Measurements from ENCODE around the gene GRM6.

GRM6 gene

DNA sequence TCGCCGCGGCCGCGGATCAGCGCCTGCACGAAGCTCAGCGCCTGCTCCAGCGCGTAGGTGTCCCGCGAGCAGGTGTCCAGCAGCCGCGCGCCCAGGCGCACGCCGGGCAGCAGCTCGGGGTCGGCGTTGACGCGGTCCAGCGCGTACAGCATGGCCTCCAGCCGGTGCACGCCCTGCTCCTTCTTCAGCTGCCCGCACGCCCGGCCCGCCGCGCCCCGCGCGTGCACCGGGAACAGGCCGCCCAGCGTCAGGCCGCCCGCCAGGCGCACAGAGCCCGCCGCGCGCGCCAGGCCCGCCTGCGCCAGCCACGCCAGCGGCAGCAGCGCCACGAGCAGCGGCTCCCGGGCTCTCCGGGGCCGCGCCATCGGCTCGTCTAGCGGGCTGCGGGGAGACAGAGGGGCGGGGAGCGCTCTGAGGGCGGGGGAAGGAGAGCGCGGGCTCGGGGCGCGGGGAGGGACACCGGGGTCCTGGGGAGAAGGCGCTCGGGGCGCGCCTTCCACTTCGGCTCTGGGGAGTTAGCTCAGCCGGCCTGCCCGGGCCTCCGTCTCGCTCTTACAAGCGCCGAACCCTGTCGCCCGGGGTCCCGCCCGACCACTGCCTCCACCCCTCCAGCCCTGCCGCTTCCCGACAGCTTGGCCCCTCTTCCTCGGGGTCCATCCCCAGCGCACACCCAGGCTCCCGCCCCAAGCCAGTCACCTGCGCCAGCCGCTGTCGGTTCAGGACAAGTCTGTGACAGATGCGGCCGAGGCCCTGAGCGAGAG lies at the start of gene GRM6:
Gene GRM6 (minus strand): TSS at position 741 of the 761 bp plus-strand sequence. CDS start 376 bp downstream, at position 365.
- DNase-seq = no peak

DNA sequence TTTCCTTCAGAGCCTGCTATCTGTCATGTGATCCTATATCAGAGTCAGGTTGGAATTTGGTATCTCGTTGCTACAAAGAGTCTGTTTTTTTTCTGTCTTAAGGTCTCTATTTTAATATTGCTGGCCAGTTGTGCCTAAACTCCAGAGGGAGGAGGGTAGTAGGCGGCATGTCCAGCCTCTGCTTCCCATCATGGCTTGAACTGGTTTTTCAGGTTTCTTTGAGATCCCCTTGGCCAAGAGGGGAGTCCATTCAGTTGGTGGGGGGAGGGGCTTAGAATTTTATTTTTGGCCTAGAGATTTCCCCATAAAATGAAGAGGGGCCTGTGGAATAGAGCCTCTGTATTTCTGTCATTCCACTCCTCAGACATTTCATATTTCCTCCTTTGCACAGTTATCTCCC lies 49.6 kb upstream of the GRM6 start:
- DNase-seq = no peak

DNA sequence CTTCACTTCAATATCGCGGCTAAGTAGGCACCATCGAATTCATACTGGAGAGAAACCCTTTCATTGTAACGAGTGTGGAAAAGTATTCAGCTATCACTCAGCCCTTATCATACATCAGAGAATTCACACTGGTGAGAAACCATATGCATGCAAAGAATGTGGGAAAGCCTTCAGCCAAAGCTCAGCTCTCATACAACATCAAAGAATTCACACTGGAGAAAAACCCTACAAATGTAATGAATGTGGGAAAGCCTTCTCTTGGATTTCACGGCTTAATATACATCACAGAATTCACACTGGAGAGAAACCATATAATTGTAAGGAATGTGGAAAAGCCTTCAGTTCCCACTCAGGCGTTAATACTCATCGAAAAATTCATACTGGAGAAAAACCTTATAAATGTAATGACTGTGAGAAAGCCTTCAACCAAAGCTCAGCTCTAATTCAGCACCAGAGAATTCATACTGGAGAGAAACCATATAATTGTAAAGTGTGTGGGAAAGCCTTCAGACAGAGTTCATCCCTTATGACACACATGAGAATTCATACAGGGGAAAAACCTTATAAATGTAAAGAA lies 38.0 kb upstream of the GRM6 start:
- DNase-seq = no peak

DNA sequence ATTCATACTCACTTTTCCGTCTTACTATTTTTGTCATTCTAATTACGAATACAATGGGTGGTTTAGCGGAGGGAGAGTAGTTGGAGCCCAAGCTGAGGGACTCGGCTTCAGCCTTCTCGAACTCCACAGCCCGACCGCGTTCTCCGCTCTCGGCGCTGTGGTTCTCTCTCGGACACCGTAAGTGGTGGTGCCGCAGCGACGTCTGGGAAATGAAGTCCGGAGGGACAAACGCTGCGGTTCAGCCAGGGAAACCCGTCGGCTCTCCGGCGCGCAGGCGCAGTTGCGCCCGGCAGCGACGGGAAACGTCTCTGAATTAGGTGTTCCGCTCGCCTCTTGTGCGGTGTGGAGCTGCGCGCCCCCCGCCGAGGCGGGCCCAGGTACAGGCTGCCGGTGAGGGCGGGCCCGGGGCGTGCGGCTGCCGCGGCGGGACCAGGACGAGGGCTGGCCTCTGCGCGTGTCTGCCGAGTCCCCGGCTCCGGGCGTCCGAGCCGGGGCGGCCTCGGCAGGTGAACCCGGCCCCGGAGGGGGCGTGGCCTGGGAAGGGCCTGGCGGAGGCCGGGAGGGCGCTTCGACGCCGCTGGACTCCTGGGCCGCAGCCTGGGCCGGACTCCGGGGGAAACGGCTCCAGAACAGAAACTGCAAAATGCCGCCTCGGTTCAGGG lies 28.5 kb upstream of the GRM6 start, which contains the start of gene ZNF879:
Gene ZNF879 (plus strand): TSS at position 277 of the 662 bp plus-strand sequence. CDS start 1,201 bp downstream, outside the sequence.
- peak; percentile 70 for DNase-seq

DNA sequence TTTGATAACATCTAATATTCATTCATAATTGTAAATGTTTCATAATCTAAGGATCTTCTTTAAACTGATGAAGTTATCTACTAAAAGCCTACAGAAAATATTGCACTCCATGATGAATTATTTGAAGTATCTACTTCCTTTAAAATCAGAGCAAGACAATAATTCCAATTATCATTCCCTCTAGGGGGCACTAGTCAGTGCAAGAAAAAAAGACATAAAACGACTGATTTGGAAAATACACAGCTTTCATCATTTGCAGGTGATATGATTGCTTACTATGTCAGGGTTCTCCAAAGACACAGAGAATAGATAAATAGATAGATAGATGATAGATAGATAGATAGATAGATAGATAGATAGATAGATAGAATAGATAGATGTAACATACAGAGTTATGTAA lies 13.5 kb upstream of the GRM6 start:
- DNase-seq = no peak

DNA sequence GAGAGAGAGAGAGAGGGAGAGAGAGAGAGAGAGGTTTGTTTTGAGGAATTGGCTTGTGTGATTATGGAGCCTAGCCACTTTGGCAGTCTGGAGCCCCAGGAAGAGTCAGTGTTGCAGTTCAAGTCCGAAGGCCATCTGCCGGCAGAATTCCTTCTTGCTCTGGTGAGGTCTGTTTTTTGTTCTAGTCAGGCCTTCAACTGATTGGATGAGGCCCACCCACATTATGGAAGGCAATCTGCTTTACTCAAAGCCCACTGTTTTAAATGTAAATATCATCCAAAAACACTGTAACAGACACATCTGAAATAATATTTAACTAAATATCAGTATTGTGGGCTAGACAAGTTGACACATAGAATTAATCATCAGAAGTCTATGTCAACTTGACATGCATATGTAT lies 11.4 kb upstream of the GRM6 start:
- DNase-seq = no peak

DNA sequence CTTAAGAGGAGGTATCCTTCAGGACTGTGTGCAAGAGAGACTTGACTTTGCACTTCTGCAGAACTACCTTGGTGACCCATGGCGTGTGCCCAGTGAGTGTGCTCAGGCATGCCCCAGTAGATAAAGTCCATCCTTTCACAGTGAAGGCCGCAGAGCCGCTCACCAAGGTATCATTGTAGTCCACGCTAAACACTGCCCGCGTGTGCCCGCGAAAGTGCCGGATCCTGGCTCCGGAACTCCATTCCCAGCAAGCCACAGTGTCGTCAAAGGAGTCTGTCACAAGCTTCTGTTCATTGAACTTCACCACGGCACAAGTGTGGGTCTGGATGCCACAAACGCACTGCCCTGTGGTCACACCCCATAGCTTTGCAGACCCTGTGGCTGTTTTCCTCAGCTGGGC lies 3.3 kb upstream of the GRM6 start:
- DNase-seq = no peak

DNA sequence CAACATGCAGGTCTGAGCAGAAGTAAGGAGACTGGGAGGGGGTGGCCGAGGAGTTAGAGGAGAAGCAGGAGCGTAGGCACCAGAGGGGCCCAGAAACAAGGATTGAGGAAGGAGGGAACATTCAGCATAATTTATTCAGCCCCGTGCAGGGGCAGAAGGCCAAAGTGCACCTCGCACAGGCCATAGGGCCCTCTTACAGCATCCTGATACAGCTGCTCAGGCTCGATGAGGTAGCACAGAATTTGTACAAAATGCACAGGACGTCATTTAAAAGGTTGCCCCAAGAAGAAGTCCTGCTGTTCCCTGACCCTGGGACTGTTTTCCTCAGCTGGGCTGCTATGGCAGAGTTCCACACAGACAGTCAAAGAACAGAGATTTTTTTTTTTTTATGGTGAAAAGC lies 2.1 kb upstream of the GRM6 start:
- DNase-seq = no peak

DNA sequence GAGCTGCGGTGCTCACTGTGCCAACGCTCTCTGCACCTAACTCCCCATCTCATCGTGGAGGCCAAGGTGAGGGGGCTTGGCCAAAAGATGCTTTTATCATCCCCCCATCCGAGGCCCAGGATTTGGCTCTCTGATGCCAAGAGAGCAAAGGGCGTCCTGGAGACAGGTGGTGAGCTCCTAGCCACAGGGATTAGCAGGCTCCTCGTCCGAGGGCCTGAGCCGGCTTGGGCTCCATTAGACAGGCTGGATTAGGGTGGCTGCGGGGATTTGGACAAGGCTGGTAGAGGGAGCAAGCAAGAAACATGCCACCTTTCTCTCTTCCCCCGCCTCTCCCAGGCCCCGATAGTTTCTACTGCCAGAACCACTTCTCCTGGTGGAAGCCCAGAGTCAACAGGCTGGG lies 1.0 kb upstream of the GRM6 start:
- DNase-seq = no peak

DNA sequence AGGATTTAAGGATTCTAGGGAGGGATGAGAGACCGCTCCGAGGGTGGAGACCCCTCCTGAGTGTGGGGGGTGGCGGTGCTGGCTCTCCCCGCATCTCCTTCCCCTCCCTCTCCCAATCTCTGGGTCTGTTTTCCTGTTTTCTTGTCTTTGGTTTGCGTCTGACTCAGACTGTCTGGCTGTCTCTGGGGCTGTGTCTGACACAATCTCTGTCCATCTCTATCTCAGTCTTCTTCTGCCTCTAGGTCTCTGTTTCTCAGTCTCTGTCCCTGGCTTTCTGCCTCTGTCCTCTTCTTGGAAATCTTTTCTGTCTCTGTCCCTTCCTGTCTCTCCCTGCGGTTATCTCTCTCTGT lies 196 bp upstream of the GRM6 start:
- no peak for DNase-seq

DNA sequence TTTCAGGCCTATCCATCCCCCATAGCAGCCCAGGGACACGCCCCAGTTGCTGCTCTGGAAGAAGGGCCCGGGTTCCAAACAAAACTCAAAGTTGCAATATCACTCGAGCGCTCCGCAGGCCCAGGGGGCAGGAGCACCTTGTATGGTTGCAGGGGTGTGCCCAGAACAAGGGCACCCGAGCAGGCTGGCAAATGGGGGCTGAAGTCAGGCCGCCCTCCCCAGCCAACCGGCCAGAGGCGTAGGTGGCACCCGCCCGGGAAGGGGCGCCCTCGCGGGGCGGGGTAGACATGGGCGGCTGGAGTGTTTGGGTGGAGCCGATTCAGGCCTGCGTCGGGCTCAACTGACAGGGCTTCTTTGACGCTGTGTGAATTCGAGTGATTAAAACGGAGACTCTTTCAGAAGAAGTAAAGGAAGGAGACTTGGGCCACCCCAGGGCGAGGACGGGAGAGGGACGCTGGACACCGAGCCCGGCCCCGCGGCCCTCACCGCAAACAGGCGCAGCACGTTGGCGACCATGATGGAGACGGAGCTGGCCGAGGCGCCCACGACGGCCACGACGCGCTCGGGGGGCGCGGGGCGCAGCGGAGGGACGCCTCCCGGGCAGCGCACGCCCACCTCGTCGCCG lies 1.1 kb downstream of the GRM6 start:
- no peak for DNase-seq

DNA sequence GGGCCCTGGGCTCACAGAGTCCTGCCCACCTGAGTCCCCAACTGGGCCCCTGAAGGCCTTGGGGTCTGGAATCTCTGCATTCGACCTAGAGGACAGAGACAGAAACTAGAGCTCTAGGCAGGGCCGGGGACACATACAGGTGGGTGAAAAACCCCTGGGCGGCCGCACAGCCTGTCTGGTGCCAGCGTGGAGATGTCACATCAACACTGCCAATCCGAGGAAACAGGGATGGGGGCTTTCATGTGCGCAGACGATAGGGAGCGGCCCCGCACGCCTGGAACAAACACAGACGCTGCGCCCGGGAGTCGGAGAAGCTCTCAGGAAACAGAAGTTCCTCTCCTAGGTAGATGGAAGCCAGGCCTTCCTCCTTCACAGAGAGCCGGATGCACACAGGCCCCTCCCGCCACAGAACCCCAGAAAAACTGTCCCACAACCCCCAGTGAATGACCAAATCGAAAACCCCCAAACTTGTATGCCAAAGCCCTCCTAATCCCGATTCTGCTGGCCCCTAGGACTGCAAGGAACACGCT lies 1.8 kb downstream of the GRM6 start:
- no peak for DNase-seq

DNA sequence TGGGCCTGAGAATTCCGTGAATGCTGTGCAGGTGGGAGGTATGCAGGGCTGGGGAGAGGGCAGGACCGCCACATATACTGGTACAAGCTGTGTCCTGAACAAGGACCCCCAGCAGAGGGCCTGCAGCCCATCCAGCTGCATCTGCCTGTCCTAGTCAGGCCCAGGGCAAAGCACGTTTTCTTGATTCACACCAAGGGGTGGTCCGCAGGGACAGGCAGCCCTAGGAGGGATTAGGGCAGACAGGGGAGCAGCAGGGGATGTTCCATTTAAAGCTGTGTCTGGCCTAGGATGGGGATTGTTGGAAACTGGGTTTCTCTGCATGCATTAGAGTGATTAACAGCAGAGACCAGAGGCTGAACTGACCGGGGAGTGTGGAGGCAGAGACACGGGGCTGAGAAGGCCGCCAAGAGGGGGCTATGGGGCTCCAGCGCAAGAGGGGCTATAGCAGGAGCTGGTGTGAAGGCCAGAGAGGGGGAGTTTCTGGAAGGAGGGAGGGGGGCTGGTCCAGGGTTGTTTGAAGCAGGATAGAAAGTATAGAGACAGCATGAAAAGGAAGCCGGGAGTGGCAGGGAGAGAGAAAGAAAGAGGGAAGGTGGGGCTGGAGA lies 2.7 kb downstream of the GRM6 start:
- no peak for DNase-seq

DNA sequence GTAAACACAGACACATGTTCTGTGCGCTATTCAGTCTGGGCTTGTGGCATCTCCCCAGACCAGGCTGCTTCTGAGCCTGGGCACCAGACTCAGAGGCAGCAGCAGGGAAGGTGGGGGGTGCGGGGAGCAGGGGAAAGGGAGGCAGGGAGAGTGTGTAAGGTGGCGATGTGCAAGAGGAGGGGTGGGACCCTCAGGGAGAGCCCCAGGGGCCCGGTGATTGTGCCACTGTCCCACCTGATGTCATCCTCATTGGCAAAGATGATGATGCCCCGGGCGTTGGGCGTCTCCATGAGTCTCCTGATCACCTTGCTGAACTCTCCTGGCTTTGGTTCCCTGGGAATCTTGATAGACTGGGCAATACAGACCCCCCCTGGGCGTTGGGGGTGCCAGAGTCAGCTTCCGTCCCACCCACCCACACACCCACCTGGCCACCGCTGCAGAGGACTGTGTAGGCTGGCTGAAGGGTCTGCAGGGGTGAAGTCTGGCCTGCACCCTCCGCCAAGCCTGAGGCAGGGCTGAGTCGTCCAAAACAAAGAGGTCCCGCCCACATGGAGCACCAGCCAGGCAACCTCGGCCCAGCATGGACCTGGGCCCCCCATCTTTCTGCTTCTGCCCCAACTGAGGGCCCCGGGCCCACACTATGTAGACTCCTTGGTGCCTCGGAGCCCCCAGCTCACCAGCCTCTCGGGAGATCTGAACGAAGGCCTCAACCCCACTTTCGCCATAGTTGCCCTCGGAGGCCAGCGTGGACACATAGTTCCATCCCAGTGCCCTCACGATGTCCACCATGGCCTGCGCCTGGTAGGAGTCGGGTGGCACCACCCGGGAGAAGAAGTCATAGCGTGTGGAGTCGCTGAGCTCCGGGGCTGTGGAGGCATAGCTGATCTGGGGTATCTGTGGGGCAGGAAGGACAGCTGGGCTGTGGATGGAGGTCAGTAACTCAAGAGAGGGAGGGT lies 3.7 kb downstream of the GRM6 start:
- no peak for DNase-seq

DNA sequence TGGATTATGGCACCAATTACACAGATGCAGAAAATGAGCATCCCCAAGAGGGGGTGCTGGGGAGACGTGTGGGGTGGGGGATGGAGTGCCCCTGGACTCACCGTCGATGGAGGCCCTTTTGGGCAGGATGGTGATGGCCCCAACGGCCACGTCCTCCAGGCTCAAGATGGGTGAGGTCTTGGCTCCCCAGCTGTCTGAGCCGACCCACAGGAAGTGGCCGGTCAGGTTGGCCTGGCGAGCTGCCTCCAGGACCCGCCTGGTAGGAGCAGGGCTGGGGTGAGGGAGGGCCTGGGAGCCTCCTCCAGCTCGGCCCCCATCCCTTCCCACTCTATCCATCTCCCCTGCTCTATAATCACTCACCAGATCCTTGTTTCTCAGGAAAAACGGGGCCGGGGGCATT lies 4.6 kb downstream of the GRM6 start:
- DNase-seq = no peak

DNA sequence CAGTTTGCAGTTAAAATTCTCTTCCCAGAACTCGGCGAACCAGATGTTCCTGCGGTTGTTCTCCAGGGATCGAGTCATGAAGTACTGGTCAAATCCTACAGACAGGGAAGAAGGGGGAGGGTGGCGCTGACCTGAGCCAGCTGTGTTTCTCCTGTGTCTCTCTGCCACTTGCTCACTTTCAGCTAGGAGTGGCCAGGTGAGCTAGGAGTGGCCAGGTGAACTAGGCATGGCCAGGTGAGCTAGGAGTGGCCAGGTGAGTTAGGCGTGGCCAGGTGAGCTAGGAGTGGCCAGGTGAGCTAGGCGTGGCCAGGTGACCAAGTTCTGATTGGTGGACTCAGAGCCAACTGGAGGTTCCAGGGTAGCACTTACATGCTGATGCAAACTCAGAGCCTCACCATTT lies 5.8 kb downstream of the GRM6 start:
- DNase-seq = no peak

DNA sequence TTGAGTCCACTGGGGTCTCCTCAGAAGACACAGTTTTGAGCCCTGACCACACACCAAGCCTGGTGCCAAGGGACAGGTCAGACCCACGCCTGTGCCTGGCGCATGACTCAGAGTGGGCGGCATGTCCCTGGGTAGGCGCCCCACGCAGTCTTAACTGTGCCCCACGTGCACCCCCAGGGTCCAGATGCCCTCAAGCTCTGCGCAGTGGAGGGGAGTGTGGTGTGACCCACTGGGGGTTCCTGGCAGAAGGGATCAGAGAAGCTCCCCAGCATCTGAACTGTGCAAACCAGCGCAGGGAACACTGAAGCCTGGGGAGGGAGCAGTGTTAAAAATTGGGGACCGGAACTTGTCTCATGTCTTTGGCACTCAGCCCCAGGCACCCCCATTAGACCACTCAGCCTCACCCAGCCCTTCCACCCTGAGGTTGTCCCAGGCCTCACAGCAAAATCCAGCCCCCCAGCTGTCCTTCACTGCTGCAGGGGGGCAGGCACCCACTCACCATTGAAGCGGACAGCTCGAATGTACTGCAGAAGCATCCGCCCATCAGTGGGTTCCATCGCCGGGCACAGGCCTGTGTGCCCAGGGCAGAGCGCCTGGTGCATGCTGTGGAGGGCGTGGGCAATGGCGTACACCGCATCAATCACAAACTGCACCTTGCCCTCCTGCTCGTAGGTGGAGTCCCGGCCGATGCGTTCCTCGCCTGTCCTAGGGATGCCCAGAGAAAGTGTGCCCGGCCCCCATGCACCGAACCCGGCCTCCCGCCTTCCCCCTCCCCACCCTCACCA lies 6.5 kb downstream of the GRM6 start:
- no peak for DNase-seq

DNA sequence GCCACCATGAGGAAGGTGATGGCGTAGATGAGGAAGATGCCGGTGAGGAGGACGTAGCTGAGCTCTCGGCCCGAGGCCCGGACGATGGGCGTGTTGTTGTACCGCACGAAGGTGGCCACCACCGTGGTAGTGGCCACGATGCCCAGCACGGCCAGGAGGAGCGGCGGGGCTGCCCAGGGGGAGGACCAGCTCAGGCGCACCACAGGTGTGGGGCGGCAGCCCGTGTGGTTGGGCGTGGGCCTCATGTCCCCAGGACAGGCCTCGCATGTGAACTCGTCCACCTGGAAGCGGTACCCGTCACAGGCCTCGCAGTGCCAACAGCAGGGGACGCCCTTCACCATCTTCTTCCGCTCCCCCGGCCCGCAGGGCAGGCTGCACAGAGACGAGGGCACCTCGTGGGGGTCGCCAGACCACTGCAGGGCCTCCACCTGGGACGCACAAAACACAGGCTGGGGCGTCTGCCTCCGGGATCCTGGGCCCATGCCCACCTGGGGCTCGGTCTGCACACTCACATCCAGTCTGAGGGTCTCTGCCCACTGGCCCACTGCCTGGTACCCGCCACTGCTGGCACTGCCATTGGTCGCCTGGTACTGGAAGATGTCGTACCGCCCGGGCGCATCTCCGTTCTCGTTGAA lies 8.7 kb downstream of the GRM6 start:
- DNase-seq = no peak

DNA sequence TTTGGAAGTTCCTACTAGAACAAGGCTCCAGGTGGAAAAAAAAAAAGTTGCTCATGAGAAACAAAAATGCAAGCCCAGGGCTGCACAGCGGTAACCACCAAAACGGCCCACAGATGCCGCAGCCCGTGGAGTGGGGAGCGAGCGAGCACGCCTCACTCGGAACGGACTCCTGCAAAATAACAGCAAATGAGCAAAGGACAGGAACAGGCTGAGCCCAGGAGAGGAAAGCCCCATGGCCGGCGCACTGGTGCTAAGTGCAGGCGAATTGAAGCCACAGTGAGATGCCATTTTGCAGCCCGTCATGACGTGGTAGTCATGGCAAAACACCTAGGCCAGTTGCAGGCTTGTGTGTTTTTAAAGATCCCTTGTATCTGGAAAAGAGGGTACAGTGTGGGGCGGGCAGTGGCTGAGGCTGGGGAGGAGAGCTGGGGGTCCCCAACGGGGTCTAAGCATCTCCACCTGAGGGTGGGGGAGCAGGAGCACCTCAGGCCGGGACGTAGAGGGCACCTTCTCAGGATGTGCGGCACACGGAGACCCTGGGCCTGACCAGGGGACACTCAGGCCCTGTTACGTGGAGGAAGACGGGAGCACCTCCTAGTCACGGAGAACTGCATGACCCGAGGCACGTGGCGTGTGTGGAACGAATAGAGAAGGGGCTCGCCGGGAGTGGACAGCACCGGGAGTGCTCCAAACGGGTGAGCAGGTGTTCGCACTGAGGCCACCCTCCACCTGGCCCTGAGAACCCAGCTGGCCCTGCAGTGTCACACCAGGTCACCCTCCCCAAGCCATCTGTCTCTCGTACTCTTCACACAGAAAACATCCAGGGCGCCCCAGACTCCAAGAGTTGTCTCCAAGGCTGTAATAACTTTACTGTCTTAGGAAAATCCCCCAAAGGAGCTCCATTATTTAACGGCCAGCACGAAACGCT lies 10.7 kb downstream of the GRM6 start:
- DNase-seq = no peak

Data from 8988T (cell line).